ENCODE measurements around the gene ACTR10.

Gene ACTR10

DNA sequence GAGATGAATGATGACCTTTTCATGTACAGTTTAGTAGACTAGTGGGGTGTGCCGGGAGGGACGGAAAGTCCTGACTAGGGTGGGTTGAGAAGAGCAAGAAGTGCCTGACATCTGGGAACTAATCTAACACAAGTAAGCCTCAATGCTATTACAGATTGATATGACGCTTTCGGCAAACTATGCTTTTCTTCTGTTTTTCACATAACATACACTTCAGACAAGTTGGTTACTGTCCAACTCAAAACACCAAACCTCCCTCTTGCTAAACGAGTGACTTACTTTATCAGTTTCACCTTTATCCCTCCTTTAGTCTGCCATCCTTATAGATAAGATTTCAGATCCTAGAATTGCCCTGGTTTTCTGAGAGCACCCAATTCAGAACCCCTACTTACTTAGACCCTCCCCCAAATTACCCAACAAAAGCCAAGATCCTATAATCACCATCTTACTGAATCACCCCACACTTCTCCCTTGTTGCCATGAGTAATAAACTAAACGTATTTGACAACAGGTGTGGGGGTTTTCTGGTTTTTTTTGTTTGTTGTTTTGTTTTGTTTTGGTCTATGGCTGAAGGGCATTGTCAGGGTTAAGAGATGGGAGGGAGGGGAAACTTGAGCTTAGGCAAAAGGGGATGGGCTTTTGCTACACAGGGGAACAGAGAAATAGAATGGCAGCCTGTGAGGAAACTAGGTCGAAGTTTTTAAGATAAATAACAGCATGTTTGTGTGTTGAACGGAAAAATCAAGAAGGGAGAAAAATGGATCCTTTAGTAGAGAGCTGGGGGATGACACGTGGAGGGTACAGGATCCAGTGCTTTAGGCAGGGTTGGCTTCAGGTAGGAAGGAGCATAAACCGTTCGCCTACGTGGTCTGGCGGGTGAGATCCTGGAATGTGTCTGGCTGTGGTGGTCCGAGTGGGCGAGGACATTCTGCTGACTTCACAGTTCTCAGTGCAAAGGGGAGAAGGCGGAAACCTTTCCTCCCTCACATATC lies 38.6 kb downstream of the ACTR10 start:
- Histone ChIP-seq H3K9me3 (ENCODE audit: control insufficient read depth, low read length) (no peaks in the 10 kb centered on the region), H3K14ac (ENCODE audit: low read length in 2 of 2) (no peak overlapping the region), H3K9ac (ENCODE audit: low read length) (peak overlapping the region; percentile 91), H3K4me1 (ENCODE audit: control insufficient read depth, insufficient read depth, low read depth, low read length) (peaks cover 2% of the 10 kb centered on the region), H3K27ac (ENCODE audit: low read length, poor library complexity, severe bottlenecking) (no peak overlapping the region), H2AK5ac (ENCODE audit: low read length, severe bottlenecking) (no peak overlapping the region), H2BK120ac (ENCODE audit: low read depth, low read length) (no peak overlapping the region), H3K36me3 (ENCODE audit: control insufficient read depth in 1 of 2, insufficient read depth in 2 of 2, low read depth in 1 of 2, low read length in 2 of 2) (peaks cover 3 to 26% of the 10 kb centered on the region in 2 experiments), H3K79me1 (replicated peaks; ENCODE audit: low read length, poor library complexity, severe bottlenecking) (no peaks in the 10 kb centered on the region), H3K4me3 (ENCODE audit: insufficient read depth in 1 of 2, low read depth in 1 of 2, low read length in 2 of 2) (peak overlapping the region in 1 of 2 experiments; percentile 88), H2AFZ (ENCODE audit: low read depth, low read length) (no peak overlapping the region), H3K4ac (ENCODE audit: low read depth in 1 of 2, low read length in 2 of 2) (no peak overlapping the region), H3K4me2 (ENCODE audit: low read length, poor library complexity, severe bottlenecking) (no peak overlapping the region), H3K18ac (ENCODE audit: low read depth in 1 of 2, low read length in 2 of 2) (no peak overlapping the region), H3K27me3 (ENCODE audit: control insufficient read depth in 1 of 2, insufficient read depth in 1 of 2, low read length in 2 of 2) (no peaks in the 10 kb centered on the region), H4K8ac (ENCODE audit: low read length) (no peak overlapping the region), H4K91ac (ENCODE audit: low read length) (no peak overlapping the region), H2BK5ac (ENCODE audit: low read depth, low read length, poor library complexity, severe bottlenecking) (no peak overlapping the region), H3K23ac (ENCODE audit: low read length in 2 of 2) (peak overlapping the region in 1 of 2 experiments; percentile 46), H2BK15ac (ENCODE audit: low read depth, poor library complexity, severe bottlenecking) (no peak overlapping the region), H2BK12ac (ENCODE audit: low read length in 2 of 2) (no peak overlapping the region)
- WGBS: 82% methylated on average over 15 of the region's 16 CpGs
- peak; percentile 12 for DNase-seq

DNA sequence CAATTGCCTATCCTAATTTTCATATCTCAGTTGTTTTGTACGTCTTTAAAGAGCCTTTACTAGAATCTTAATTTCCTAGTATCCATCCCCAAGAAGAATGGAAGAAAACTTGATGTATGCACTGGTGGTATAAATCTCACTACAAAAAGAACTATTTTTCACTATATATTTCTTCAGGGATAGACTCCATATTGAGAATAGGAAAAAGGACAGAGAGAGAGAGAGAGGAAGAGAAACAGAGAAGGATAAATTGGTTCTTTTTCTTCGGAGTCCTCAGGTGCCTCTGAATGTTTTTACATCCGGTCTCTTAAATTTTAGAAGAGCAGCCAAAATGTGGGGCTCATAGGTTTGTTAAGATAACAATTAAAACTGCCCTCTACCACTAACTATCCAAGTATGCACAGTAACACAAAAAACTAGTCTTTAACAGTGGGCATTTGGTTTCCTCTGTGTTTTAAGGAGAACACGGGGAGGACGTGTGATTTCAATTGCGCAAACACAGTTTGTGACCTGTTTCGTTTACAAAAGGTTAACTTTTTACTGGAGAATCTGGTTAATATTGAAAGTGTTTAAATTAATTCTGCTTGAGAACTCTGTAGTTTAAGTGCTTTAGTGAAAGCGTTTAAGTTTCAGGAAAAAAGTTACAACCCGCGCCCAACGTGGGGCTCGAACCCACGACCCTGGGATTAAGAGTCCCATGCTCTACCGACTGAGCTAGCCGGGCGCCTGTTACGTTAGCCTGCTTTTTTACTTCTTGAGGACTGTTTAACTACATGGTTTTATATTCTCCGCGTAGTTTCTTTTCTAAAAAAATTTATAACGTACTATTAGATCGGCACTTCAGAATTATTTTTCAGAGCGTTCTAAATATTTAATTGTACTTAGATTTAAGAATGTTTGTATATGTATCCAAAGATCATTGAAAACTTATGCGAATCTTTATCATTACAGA lies 39.6 kb downstream of the ACTR10 start:
- Histone ChIP-seq H3K4me3 (ENCODE audit: insufficient read depth in 1 of 2, low read depth in 1 of 2, low read length in 2 of 2) (peak overlapping the region in 1 of 2 experiments; percentile 88), H3K9me3 (ENCODE audit: control insufficient read depth, low read length) (no peaks in the 10 kb centered on the region), H2BK15ac (ENCODE audit: low read depth, poor library complexity, severe bottlenecking) (no peak overlapping the region), H3K18ac (ENCODE audit: low read depth in 1 of 2, low read length in 2 of 2) (no peak overlapping the region), H3K27ac (ENCODE audit: low read length, poor library complexity, severe bottlenecking) (peak overlapping the region; percentile 50), H2AFZ (ENCODE audit: low read depth, low read length) (no peak overlapping the region), H2BK5ac (ENCODE audit: low read depth, low read length, poor library complexity, severe bottlenecking) (no peak overlapping the region), H3K14ac (ENCODE audit: low read length in 2 of 2) (no peak overlapping the region), H2BK120ac (ENCODE audit: low read depth, low read length) (no peak overlapping the region), H4K8ac (ENCODE audit: low read length) (no peak overlapping the region), H3K4ac (ENCODE audit: low read depth in 1 of 2, low read length in 2 of 2) (no peak overlapping the region), H2AK5ac (ENCODE audit: low read length, severe bottlenecking) (no peak overlapping the region), H3K23ac (ENCODE audit: low read length in 2 of 2) (no peak overlapping the region), H3K36me3 (ENCODE audit: control insufficient read depth in 1 of 2, insufficient read depth in 2 of 2, low read depth in 1 of 2, low read length in 2 of 2) (peaks cover 3 to 18% of the 10 kb centered on the region in 2 experiments), H3K4me1 (ENCODE audit: control insufficient read depth, insufficient read depth, low read depth, low read length) (peaks cover 2% of the 10 kb centered on the region), H2BK12ac (ENCODE audit: low read length in 2 of 2) (no peak overlapping the region), H3K9ac (ENCODE audit: low read length) (peak overlapping the region; percentile 91), H3K4me2 (ENCODE audit: low read length, poor library complexity, severe bottlenecking) (peak overlapping the region; percentile 22), H3K27me3 (ENCODE audit: control insufficient read depth in 1 of 2, insufficient read depth in 1 of 2, low read length in 2 of 2) (no peaks in the 10 kb centered on the region), H3K79me1 (replicated peaks; ENCODE audit: low read length, poor library complexity, severe bottlenecking) (no peaks in the 10 kb centered on the region), H4K91ac (ENCODE audit: low read length) (no peak overlapping the region)
- WGBS: 16% methylated on average over 11 of the region's 23 CpGs
- DNase-seq: peak; percentile 78

GRCh38 chr14:58243790-58244555 lies 44.0 kb downstream of the ACTR10 start:
- H3K14ac ChIP-seq (ENCODE audit: low read length in 2 of 2): no peak overlapping the region
- DNase-seq: no peak
- H2BK12ac ChIP-seq (ENCODE audit: low read length in 2 of 2): no peak overlapping the region
- no peak overlapping the region for H4K91ac ChIP-seq (ENCODE audit: low read length)
- WGBS: under 1% methylated on average over 15 of the region's 16 CpGs
- no peak overlapping the region for H3K18ac ChIP-seq (ENCODE audit: low read depth in 1 of 2, low read length in 2 of 2)
- H3K9ac ChIP-seq (ENCODE audit: low read length): peak overlapping the region; percentile 98
- no peak overlapping the region for H2AFZ ChIP-seq (ENCODE audit: low read depth, low read length)
- no peak overlapping the region for H2BK120ac ChIP-seq (ENCODE audit: low read depth, low read length)
- H2AK5ac ChIP-seq (ENCODE audit: low read length, severe bottlenecking): no peak overlapping the region
- H3K27me3 ChIP-seq (ENCODE audit: control insufficient read depth in 1 of 2, insufficient read depth in 1 of 2, low read length in 2 of 2): no peaks in the 10 kb centered on the region
- no peak overlapping the region for H2BK5ac ChIP-seq (ENCODE audit: low read depth, low read length, poor library complexity, severe bottlenecking)
- H3K4me1 ChIP-seq (ENCODE audit: control insufficient read depth, insufficient read depth, low read depth, low read length): peaks cover 3% of the 10 kb centered on the region
- peaks cover 3 to 5% of the 10 kb centered on the region in 2 experiments for H3K36me3 ChIP-seq (ENCODE audit: control insufficient read depth in 1 of 2, insufficient read depth in 2 of 2, low read depth in 1 of 2, low read length in 2 of 2)
- no peaks in the 10 kb centered on the region for H3K79me1 ChIP-seq (replicated peaks; ENCODE audit: low read length, poor library complexity, severe bottlenecking)
- H3K4ac ChIP-seq (ENCODE audit: low read depth in 1 of 2, low read length in 2 of 2): no peak overlapping the region
- peak overlapping the region; percentile 50 to 95 for H3K4me3 ChIP-seq (ENCODE audit: insufficient read depth in 1 of 2, low read depth in 1 of 2, low read length in 2 of 2)
- H3K27ac ChIP-seq (ENCODE audit: low read length, poor library complexity, severe bottlenecking): peak overlapping the region; percentile 81
- H2BK15ac ChIP-seq (ENCODE audit: low read depth, poor library complexity, severe bottlenecking): no peak overlapping the region
- no peak overlapping the region for H4K8ac ChIP-seq (ENCODE audit: low read length)
- no peaks in the 10 kb centered on the region for H3K9me3 ChIP-seq (ENCODE audit: control insufficient read depth, low read length)
- peak overlapping the region; percentile 80 for H3K4me2 ChIP-seq (ENCODE audit: low read length, poor library complexity, severe bottlenecking)
- H3K23ac ChIP-seq (ENCODE audit: low read length in 2 of 2): no peak overlapping the region
